ENCODE data around the gene TXNRD2. TPM values are rescaled to one million over a fixed set of nuclear protein-coding genes. Genes with fewer than 3 reads are reported as not detected.
A peak's percentile ranks its signal among the peaks of the same experiment; 100 is the strongest.

The TXNRD2 gene
- total RNA-seq, 1 donor from 2014 or later, result 22.2 TPM

DNA sequence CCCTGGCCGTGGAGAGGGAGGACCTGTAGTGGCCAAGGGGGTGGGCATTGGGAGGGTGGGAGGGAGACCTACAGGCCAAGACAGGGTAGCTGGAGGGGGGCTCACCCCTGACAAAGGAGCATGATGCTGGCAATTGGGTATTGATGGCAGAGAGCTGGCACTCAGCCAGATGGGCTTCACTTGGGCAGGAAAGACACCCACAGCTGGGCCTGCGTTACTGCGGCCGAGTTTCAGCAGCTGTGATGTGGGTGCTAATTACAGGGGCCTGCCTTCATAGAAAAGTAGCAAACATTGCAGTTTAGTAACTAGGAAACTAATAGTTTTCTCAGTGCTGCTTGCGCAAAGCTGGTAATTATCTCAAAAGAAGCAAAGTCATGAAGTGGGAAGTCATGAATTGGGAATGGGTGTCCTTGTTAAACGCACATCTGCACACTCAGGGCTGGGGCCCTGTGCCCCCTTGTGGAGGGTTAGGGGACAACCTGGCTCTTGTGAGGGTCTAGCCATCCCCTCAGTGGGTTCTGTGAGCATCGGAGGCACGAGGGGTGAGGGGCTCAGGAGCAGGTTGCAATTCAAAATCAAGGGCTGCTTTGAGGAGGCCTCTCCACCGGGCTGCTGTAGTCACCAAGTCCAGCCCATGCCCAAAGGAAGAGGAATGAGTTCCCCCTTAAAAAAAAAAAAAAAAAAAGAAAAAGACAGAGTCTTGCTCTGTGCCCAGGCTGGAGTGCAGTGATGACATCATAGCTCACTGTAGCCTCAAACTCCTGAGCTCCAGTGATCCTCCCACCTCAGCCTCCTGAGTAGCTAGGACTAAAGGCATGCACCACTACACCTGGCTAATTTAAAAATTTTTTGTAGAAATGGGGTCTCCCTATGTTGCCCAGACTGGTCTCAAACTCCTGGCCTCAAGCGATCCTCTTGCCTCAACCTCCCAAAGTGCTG is 24.4 kb upstream of the TXNRD2 start:
- Mint-ChIP-seq H3K4me1 (peaks cover 36% of the 10 kb centered on the region), H3K4me3 (peak overlapping the region; percentile 52), H3K27me3 (ENCODE audit: low read depth) (no peaks in the 10 kb centered on the region), H3K9me3 (no peaks in the 10 kb centered on the region), H3K36me3 (ENCODE audit: low read depth) (peaks cover 7% of the 10 kb centered on the region), H3K27ac (ENCODE audit: unreplicated experiment) (no peak overlapping the region)
- TF ChIP-seq, protein P1, sequence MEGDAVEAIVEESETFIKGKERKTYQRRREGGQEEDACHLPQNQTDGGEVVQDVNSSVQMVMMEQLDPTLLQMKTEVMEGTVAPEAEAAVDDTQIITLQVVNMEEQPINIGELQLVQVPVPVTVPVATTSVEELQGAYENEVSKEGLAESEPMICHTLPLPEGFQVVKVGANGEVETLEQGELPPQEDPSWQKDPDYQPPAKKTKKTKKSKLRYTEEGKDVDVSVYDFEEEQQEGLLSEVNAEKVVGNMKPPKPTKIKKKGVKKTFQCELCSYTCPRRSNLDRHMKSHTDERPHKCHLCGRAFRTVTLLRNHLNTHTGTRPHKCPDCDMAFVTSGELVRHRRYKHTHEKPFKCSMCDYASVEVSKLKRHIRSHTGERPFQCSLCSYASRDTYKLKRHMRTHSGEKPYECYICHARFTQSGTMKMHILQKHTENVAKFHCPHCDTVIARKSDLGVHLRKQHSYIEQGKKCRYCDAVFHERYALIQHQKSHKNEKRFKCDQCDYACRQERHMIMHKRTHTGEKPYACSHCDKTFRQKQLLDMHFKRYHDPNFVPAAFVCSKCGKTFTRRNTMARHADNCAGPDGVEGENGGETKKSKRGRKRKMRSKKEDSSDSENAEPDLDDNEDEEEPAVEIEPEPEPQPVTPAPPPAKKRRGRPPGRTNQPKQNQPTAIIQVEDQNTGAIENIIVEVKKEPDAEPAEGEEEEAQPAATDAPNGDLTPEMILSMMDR (conservative IDR thresholded peaks at IDR 0.05), result peak; percentile 59
- DNase-seq (ENCODE audit: low read depth, low spot score), result peak; percentile 51

DNA sequence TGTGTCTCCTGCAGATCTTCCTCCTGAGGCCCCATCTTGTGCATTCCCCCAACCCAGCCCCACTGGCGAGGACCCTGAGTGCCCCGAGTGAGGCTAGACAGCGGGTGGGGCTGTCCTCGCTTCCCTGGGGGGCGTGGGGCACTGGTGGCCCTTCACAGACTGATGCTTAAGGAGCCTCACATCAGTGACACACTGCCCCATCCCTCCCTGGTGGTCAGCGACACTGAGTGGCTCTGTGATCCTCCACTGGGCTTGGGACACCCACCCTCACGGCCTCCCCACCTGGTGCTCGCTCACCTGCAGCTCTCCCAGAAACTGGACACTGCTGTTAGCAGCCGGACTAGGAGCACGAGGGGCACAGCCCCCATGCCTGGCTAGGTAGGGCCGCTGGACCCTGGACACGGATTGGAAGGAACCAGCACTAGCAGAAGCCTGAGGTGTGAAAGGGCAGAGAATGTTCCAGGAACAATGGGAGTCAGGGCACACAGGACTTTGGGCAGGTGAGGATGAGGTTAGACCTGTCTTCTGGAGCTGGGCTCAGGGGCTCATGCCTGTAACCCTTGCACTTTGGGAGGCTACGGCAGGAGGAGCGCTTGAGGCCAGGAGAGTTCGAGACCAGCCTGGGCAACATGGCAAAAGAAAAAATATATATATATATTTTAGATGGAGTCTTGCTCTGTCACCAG is 23.2 kb upstream of the TXNRD2 start:
- no peak for DNase-seq (ENCODE audit: low read depth, low spot score)
- Mint-ChIP-seq H3K27me3 (ENCODE audit: low read depth) (no peaks in the 10 kb centered on the region), H3K9me3 (no peaks in the 10 kb centered on the region), H3K36me3 (ENCODE audit: low read depth) (peaks cover 4% of the 10 kb centered on the region), H3K4me1 (peaks cover 40% of the 10 kb centered on the region), H3K27ac (ENCODE audit: unreplicated experiment) (no peak overlapping the region), H3K4me3 (no peak overlapping the region)
- TF ChIP-seq, protein P1 (conservative IDR thresholded peaks at IDR 0.05), result no peak

- peaks cover 47% of the 10 kb centered on the region for H3K4me1 Mint-ChIP-seq
- no peak for DNase-seq (ENCODE audit: low read depth, low spot score)
- TF ChIP-seq, protein P1 (conservative IDR thresholded peaks at IDR 0.05), result no peak
- no peaks in the 10 kb centered on the region for H3K9me3 Mint-ChIP-seq
- no peak overlapping the region for H3K4me3 Mint-ChIP-seq
- no peaks in the 10 kb centered on the region for H3K27me3 Mint-ChIP-seq (ENCODE audit: low read depth)
- no peak overlapping the region for H3K27ac Mint-ChIP-seq (ENCODE audit: unreplicated experiment)
- peaks cover 4% of the 10 kb centered on the region for H3K36me3 Mint-ChIP-seq (ENCODE audit: low read depth)
These were observed 22.4 kb upstream of the TXNRD2 start for GRCh38 chr22:19963863-19964642.

DNA sequence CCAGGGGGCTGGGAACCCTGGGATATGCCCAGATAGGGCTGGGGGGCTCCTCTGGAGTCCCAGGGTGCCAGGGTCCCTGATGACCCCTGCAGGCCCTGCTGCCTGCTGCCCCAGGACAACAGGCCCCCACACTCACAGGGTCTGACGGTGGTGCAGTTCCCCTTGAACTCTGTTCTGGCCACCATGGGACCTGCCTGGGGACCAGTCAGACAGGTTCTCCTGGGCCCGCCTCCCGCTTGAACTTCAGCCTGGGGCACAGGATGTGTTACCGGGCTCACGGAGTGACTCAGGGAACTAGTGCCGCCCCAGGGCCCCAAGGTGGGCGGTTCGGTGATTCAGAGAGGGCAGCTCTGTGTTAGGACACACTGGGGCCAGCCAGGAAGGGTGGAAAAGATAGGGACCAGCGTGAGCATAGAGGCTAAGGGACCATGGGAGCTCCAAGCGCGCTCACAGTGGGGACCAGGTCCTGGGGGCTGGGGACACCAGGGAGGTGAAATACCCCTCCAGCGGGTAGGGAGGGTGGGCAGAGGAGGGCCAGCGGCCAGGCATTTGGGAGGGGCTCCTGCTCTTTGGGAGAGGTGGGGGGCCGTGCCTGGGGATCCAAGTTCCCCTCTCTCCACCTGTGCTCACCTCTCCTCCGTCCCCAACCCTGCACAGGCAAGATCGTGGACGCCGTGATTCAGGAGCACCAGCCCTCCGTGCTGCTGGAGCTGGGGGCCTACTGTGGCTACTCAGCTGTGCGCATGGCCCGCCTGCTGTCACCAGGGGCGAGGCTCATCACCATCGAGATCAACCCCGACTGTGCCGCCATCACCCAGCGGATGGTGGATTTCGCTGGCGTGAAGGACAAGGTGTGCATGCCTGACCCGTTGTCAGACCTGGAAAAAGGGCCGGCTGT is 21.5 kb upstream of the TXNRD2 start:
- TF ChIP-seq, protein P1 (conservative IDR thresholded peaks at IDR 0.05), result no peak
- Mint-ChIP-seq H3K9me3 (no peaks in the 10 kb centered on the region), H3K27ac (ENCODE audit: unreplicated experiment) (peak overlapping the region; percentile 19), H3K36me3 (ENCODE audit: low read depth) (peaks cover 4% of the 10 kb centered on the region), H3K4me3 (no peak overlapping the region), H3K27me3 (ENCODE audit: low read depth) (no peaks in the 10 kb centered on the region), H3K4me1 (peaks cover 52% of the 10 kb centered on the region)
- no peak for DNase-seq (ENCODE audit: low read depth, low spot score)
